ENCODE results near the gene SLMAP.
A peak's percentile ranks its signal among the peaks of the same experiment; 100 is the strongest.

SLMAP gene

DNA sequence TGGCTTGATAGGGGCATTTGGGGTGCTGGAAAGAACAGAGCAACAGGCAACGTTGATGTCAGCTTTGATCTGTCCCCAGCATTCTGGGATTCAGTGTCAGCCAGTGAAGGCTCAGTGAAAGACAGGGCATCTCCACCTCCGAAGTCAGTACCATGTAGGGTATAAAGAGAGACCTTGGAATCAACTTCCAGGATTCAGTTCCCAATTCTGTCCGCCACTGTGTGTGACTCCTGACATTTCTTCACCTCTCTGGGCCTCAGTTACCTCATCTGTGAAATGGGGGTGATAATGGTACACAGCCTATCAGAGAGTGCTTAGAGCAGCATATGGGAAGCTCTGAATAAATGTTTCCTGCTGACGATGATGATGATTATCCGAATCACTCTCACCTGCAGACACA is 196.5 kb downstream of the SLMAP start:
- H3K9ac ChIP-seq (ENCODE audit: low read depth, low read length, poor library complexity, severe bottlenecking): peak overlapping the region; percentile 66

GRCh38 chr3:57953576-57953975 is 197.5 kb downstream of the SLMAP start:
- H3K4me1 ChIP-seq (ENCODE audit: insufficient read depth, low read length, poor library complexity, severe bottlenecking): peaks cover 45% of the 10 kb centered on the region
- no peaks in the 10 kb centered on the region for H3K36me3 ChIP-seq (ENCODE audit: insufficient read depth, low read length)
- TF ChIP-seq CTCF (conservative IDR thresholded peaks at IDR 0.05; ENCODE audit: low read length): no peak
- TF ChIP-seq EZH2phosphoT487 (IDR thresholded peaks at IDR 0.05; ENCODE audit: borderline replicate concordance): no peak
- no peaks in the 10 kb centered on the region for H4K20me1 ChIP-seq (ENCODE audit: insufficient read depth, low read length, poor library complexity, severe bottlenecking)
- H3K4me3 ChIP-seq (ENCODE audit: low read length, poor library complexity, severe bottlenecking): no peak overlapping the region
- no peaks in the 10 kb centered on the region for H3K9me2 ChIP-seq (replicated peaks; ENCODE audit: low read depth, low read length)
- peak overlapping the region; percentile 80 for H2AFZ ChIP-seq (ENCODE audit: low read length)
- H3K9me3 ChIP-seq (ENCODE audit: insufficient read depth, low read depth, low read length): no peaks in the 10 kb centered on the region
- peak overlapping the region; percentile 40 for H3K9ac ChIP-seq (ENCODE audit: low read depth, low read length, poor library complexity, severe bottlenecking)
- peaks cover 8% of the 10 kb centered on the region; the same call in 1 of the 2 replicates for H3F3A ChIP-seq (ENCODE audit: low read depth)
- no peak overlapping the region for H3K4me2 ChIP-seq (ENCODE audit: low read depth, low read length, poor library complexity, severe bottlenecking)
- no peaks in the 10 kb centered on the region for H3K27me3 ChIP-seq (ENCODE audit: insufficient read depth, low read length, poor library complexity, severe bottlenecking)
- H3K79me2 ChIP-seq (ENCODE audit: insufficient read depth, low read length): no peaks in the 10 kb centered on the region

More for the DNA sequence above, 196.5 kb downstream of the SLMAP start:
- no peaks in the 10 kb centered on the region for H3K79me2 ChIP-seq (ENCODE audit: insufficient read depth, low read length)
- peaks cover 42% of the 10 kb centered on the region for H3K4me1 ChIP-seq (ENCODE audit: insufficient read depth, low read length, poor library complexity, severe bottlenecking)
- H2AFZ ChIP-seq (ENCODE audit: low read length): peak overlapping the region; percentile 80; the same call in 1 of the 2 replicates
- H4K20me1 ChIP-seq (ENCODE audit: insufficient read depth, low read length, poor library complexity, severe bottlenecking): no peaks in the 10 kb centered on the region
- TF ChIP-seq EZH2phosphoT487 (IDR thresholded peaks at IDR 0.05; ENCODE audit: borderline replicate concordance) (no peak), CTCF (conservative IDR thresholded peaks at IDR 0.05; ENCODE audit: low read length) (no peak)
- no peaks in the 10 kb centered on the region for H3K9me2 ChIP-seq (replicated peaks; ENCODE audit: low read depth, low read length)
- no peak overlapping the region for H3K4me3 ChIP-seq (ENCODE audit: low read length, poor library complexity, severe bottlenecking)
- H3K27me3 ChIP-seq (ENCODE audit: insufficient read depth, low read length, poor library complexity, severe bottlenecking): no peaks in the 10 kb centered on the region
- H3K9me3 ChIP-seq (ENCODE audit: insufficient read depth, low read depth, low read length): no peaks in the 10 kb centered on the region
- no peaks in the 10 kb centered on the region for H3K36me3 ChIP-seq (ENCODE audit: insufficient read depth, low read length)
- peak overlapping the region; percentile 78 for H3K4me2 ChIP-seq (ENCODE audit: low read depth, low read length, poor library complexity, severe bottlenecking)
- H3F3A ChIP-seq (ENCODE audit: low read depth): peaks cover 8% of the 10 kb centered on the region; the same call in 1 of the 2 replicates

DNA sequence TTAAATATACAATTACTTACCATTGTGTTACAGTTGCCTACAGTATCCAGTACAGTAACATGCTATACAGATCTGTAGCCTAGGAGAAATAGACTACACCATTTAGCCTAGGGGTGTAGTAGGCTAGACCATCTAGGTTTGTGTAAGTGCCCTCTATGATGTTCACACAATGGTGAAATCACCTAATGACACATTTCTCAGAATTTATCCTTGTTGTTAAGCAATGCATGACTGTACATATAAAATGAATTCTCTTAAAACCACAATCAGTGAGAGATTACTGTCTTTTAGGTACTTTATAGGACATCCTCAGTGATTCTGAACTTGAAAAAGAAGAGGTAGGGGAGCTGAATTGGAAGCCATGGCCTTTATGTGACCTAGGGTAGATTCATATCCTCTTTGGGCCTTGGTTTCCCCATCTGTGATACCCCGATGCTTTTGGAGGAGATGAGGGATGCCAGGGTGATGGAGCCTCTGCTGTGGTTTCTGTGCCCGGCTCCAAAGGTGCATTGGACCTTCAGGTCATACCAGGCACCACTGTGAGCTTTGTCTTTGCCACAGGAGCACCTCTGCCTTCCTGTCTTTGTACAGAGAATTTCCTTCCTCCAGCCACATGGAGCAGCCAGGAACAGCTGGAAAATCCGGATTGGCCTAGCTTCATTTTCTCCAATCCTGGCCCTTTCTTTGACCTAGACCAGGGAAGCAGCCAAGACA is 200.2 kb downstream of the SLMAP start:
- no peak for TF ChIP-seq CTCF (conservative IDR thresholded peaks at IDR 0.05; ENCODE audit: low read length)
- no peak for TF ChIP-seq EZH2phosphoT487 (IDR thresholded peaks at IDR 0.05; ENCODE audit: borderline replicate concordance)
- H4K20me1 ChIP-seq (ENCODE audit: insufficient read depth, low read length, poor library complexity, severe bottlenecking): no peaks in the 10 kb centered on the region
- no peaks in the 10 kb centered on the region for H3K79me2 ChIP-seq (ENCODE audit: insufficient read depth, low read length)
- H3K9ac ChIP-seq (ENCODE audit: low read depth, low read length, poor library complexity, severe bottlenecking): no peak overlapping the region
- no peaks in the 10 kb centered on the region for H3K9me3 ChIP-seq (ENCODE audit: insufficient read depth, low read depth, low read length)
- H3K4me1 ChIP-seq (ENCODE audit: insufficient read depth, low read length, poor library complexity, severe bottlenecking): peaks cover 36% of the 10 kb centered on the region
- no peaks in the 10 kb centered on the region for H3K36me3 ChIP-seq (ENCODE audit: insufficient read depth, low read length)
- no peak overlapping the region for H3K4me2 ChIP-seq (ENCODE audit: low read depth, low read length, poor library complexity, severe bottlenecking)
- H3F3A ChIP-seq (ENCODE audit: low read depth): peaks cover 5% of the 10 kb centered on the region; the same call in 1 of the 2 replicates
- H3K27me3 ChIP-seq (ENCODE audit: insufficient read depth, low read length, poor library complexity, severe bottlenecking): no peaks in the 10 kb centered on the region
- no peak overlapping the region for H2AFZ ChIP-seq (ENCODE audit: low read length)
- no peaks in the 10 kb centered on the region for H3K9me2 ChIP-seq (replicated peaks; ENCODE audit: low read depth, low read length)
- H3K4me3 ChIP-seq (ENCODE audit: low read length, poor library complexity, severe bottlenecking): no peak overlapping the region
